K562 (cell line): ENCODE results near the gene UMODL1. TPM values are rescaled to one million over a fixed set of nuclear protein-coding genes. Genes with fewer than 3 reads are reported as not detected.

Source experiments
- ATAC-seq: fragments of 200-7000 bp; cut with Tn5 transposase; 3 replicates; pipeline ENCODE4 v1.9.1; 2020; ENCODE audit warnings: moderate library complexity
- BruUV-seq: library from RNA; stranded (reverse); fragments of 400-500 nt; replicated peaks from 2 replicates; lab custom pipeline; 2021; lab: Mats Ljungman, UMichigan
- CTCF ChIA-PET: fragments of 300-600 bp; formaldehyde crosslinking; extraction: SDS; loops from one replicate; lab custom pipeline; 2021; ENCODE audit warnings: low intra/inter-chr PET ratio; lab: Yijun Ruan, JAX
- POLR2A ChIA-PET: fragments of 300-600, 350-650 bp; sonication (Branson Sonifier 250); formaldehyde crosslinking; extraction: SDS; loops from one replicate; lab custom pipeline; 2021; ENCODE audit warnings: antibody characterized with exemption, inconsistent platforms; lab: Yijun Ruan, JAX
- DNase-seq, 4 experiments: peaks; one replicate each; pipeline versions ENCODE4 v3.0.0 to v3.0.0-alpha.2; 2011 to 2018; ENCODE audit warnings: low spot score in 3 of 4, mixed read lengths in 3 of 4; ENCODE audit errors: extremely low read depth in 1 of 4
- FAIRE-seq: peaks from 2 replicates; lab custom pipeline; 2011; peaks lifted over from hg19 to GRCh38; lab: Jason Lieb, UNC
- H2AFZ ChIP-seq: 2 replicates; pipeline ENCODE4 v1.6.0; 2011; ENCODE audit warnings: low read depth, low read length, control low read depth, inconsistent platforms
- H3K27ac ChIP-seq: fragments of 200-600 bp; 3 replicates; pipeline ENCODE4 v1.8.0; 2011; ENCODE audit warnings: low read depth, mild to moderate bottlenecking, control low read depth, inconsistent platforms, low read length, moderate library complexity, mixed read lengths; ENCODE audit errors: extremely low read depth
- H3K27me3 ChIP-seq, 2 experiments: fragments of 300-600 bp in 1 of 2; 2 replicates in 1 of 2; 3 replicates in 1 of 2; pipeline versions ENCODE4 v1.6.0 to v1.8.0; 2011; ENCODE audit warnings: inconsistent platforms in 2 of 2, low read length in 2 of 2, mild to moderate bottlenecking in 1 of 2, mixed read lengths in 1 of 2, moderate library complexity in 1 of 2; ENCODE audit not compliant: control insufficient read depth in 2 of 2, insufficient read depth in 2 of 2
- H3K36me3 ChIP-seq: fragments of 300-600 bp; 3 replicates; pipeline ENCODE4 v1.8.0; 2011; ENCODE audit warnings: mild to moderate bottlenecking, low read length, inconsistent platforms; ENCODE audit not compliant: control insufficient read depth, insufficient read depth
- H3K4me1 ChIP-seq, 2 experiments: fragments of 200-600 bp in 1 of 2; replicated peaks in 1 of 2; 2 replicates in 1 of 2; 3 replicates in 1 of 2; pipeline versions ENCODE4 v1.5.1 to v1.8.0; 2011; ENCODE audit warnings: inconsistent platforms in 2 of 2, low read length in 2 of 2, mild to moderate bottlenecking in 1 of 2, mixed read lengths in 1 of 2, moderate library complexity in 1 of 2; ENCODE audit not compliant: control insufficient read depth in 2 of 2, insufficient read depth in 2 of 2
- H3K4me2 ChIP-seq: 2 replicates; pipeline ENCODE4 v1.6.1; 2011; ENCODE audit warnings: low read length, control low read depth, inconsistent platforms, mixed read lengths; ENCODE audit not compliant: insufficient read depth
- H3K4me3 ChIP-seq: fragments of 200-600 bp; sonication (generic), shearing (Covaris generic); 2 replicates; pipeline ENCODE4 v1.5.1; 2016; ENCODE audit warnings: control low read depth, inconsistent platforms
- H3K79me2 ChIP-seq: fragments of 200-600 bp; 3 replicates; pipeline ENCODE4 v1.8.0; 2011; ENCODE audit warnings: low read length, inconsistent platforms; ENCODE audit not compliant: control insufficient read depth, insufficient read depth
- H3K9ac ChIP-seq, 2 experiments: 2 replicates each; pipeline versions ENCODE4 v1.6.0 to v1.6.1; 2011; ENCODE audit warnings: low read depth in 2 of 2, low read length in 2 of 2, control low read depth in 1 of 2, inconsistent platforms in 1 of 2, mild to moderate bottlenecking in 1 of 2, mixed read lengths in 1 of 2; ENCODE audit not compliant: insufficient read depth in 1 of 2
- H3K9me1 ChIP-seq: one replicate; pipeline ENCODE4 v1.6.0; 2011; ENCODE audit warnings: inconsistent platforms, mild to moderate bottlenecking, low read length, moderate library complexity; ENCODE audit not compliant: control insufficient read depth, insufficient read depth
- H3K9me3 ChIP-seq: replicated peaks from 2 replicates; pipeline ENCODE4 v1.5.1; 2011; ENCODE audit warnings: low read depth, low read length, inconsistent platforms; ENCODE audit not compliant: control insufficient read depth, insufficient read depth
- H4K20me1 ChIP-seq: replicated peaks from 2 replicates; pipeline ENCODE4 v1.6.1; 2011; ENCODE audit warnings: low read length, inconsistent platforms, mixed read lengths; ENCODE audit not compliant: control insufficient read depth, insufficient read depth
- CXXC5 ChIP-seq: fragments of 250-450 bp; sonication (Bioruptor Pico); IDR thresholded peaks from 2 replicates; pipeline ENCODE4 v1.8.0; 2022; ENCODE audit warnings: inconsistent platforms, mild to moderate bottlenecking, moderate library complexity
- FOXJ3 ChIP-seq: sonication (generic); formaldehyde crosslinking; IDR thresholded peaks from 2 replicates; pipeline ENCODE4 v1.4.0; 2020; ENCODE audit warnings: mild to moderate bottlenecking, missing genetic modification reagents
- NFYB ChIP-seq: IDR thresholded peaks from 2 replicates; pipeline ENCODE4 v1.6.1; 2011; ENCODE audit warnings: mild to moderate bottlenecking, moderate library complexity; ENCODE audit not compliant: insufficient read length; ENCODE audit errors: extremely low read depth
- RBM25 ChIP-seq: fragments of 200-400 bp; formaldehyde crosslinking; IDR thresholded peaks from 2 replicates; pipeline ENCODE4 v1.6.1; 2018; ENCODE audit warnings: low read length, low read depth, moderate library complexity; ENCODE audit not compliant: severe bottlenecking
- SPI1 ChIP-seq: IDR thresholded peaks from 2 replicates; pipeline ENCODE4 v1.6.1; 2011; ENCODE audit warnings: low read depth, low read length, control low read depth, borderline replicate concordance
- ZEB2 ChIP-seq: fragments of 450-650 bp; IDR thresholded peaks from 2 replicates; pipeline ENCODE4 v1.6.1; 2016
- WGBS: fragments of 100-300 bp; shearing (Covaris generic); methylation state at CpG from one replicate; pipeline ENCODE4 v1.1.6; 2016; ENCODE audit warnings: low coverage, mixed read lengths; ENCODE audit not compliant: insufficient coverage; ENCODE audit errors: missing lambda C conversion rate; 5-methylcytosine and 5-hydroxymethylcytosine counted together
- in situ Hi-C: fragments of 300-500 bp; cut with MboI; formaldehyde crosslinking; loops from 4 replicates; pipeline ENCODE4 v1.15.0; 2018; ENCODE audit warnings: inconsistent platforms, mixed read lengths
- intact Hi-C: fragments of 100-400 bp; cut with micrococcal nuclease; formaldehyde crosslinking; loops from 2 replicates; pipeline ENCODE4 v1.14.2; 2022
- polyA plus RNA-seq, 8 experiments: library from polyadenylated mRNA; depleted of rRNA in 4 of 8; stranded (reverse) in 5 of 8; unstranded in 3 of 8; fragments of >200 nt; fragmentation: Nextera tagmentation in 2 of 8; fragmentation: Illumina TruSeq in 1 of 8; extraction: Ambion mirVana in 2 of 8; extraction: Trizol in 1 of 8; gene quantifications; 2 replicates each; pipeline versions ENCODE4 v1.2.1 to v1.2.3, GENCODE V29; 2011 to 2014; ENCODE audit warnings: inconsistent platforms in 1 of 8, missing spikeins in 1 of 8
- total RNA-seq, 7 experiments: library from RNA; depleted of rRNA in 6 of 7; stranded (reverse); fragments of >200 nt in 6 of 7; fragmentation: Illumina TruSeq in 2 of 7; extraction: Trizol in 2 of 7; gene quantifications; 2 replicates each; pipeline versions ENCODE4 v1.2.1 to v1.2.3, GENCODE V29; 2011 to 2021; ENCODE audit warnings: low replicate concordance in 1 of 7

Gene UMODL1
- total and polyA plus RNA-seq, 9 of the 15 experiments (the other 6 are each of a cell fraction or from before 2014, with no cell fraction given) = not detected

DNA sequence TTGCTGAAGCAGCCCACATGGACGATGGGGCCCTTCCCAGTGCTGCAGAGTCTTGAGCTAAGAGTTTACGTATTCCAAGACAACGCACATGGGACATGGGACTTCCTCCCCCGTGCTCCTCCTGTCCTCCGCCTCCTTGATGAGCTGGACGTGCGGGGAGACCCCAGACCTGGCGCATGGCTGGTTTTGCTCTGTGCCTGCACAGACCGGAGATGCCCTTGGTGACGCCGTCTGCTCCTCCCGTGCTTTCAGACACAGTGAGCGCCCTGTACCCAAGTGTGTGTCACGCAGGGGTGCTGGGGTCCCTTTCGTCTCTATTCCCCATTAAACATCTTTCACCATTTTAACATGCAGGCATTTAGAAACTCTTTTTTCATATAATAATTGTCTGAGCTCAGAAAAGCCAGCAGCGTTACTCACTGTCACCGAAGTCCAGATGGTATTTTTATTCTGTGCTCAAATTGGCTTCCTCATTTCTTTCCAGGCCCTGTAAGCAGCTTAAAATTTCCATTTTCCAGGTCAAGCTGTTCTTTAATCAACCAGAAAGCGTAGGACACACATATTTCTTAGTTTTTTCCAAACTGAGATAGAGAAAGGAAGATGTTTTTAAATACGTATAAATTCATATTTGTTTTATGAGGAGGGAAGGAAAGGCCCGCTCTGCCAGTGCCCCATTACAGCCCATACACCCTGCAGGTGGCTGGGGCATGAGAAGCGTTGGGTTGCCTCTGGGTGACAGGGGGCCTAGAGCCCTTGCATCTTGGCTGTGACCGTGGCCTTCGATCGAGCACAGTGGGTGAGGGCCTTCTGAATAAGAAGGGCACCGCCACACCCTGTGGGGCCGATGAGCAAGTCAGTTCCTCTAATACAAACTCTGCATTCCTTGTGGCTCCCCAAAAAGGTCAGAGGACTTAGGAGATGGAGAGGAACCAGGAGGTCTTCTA lies 43.0 kb upstream of the UMODL1 start:
- H2AFZ ChIP-seq = 0 out of 2 replicates have a peak overlapping the region, but pooled peaks have one; percentile 16
- no peak overlapping the region for H3K4me2 ChIP-seq
- no peaks in the 10 kb centered on the region for H3K79me2 ChIP-seq
- H3K9me1 ChIP-seq = no peaks in the 10 kb centered on the region
- no peak for TF ChIP-seq NFYB
- TF ChIP-seq SPI1 = peak; percentile 59
- TF ChIP-seq CXXC5 (CRISPR knock-in tag) = no peak
- no peak for TF ChIP-seq FOXJ3 (CRISPR knock-in tag)
- TF ChIP-seq ZEB2 = no peak
- no peak for TF ChIP-seq RBM25
- no peaks in the 10 kb centered on the region for H3K36me3 ChIP-seq
- no peak overlapping the region for H3K27ac ChIP-seq
- BruUV-seq = no TSS peak
- peaks cover 0 to 3% of the 10 kb centered on the region in 2 experiments; a peak in 1 of 5 replicates for H3K4me1 ChIP-seq
- H3K4me3 ChIP-seq = no peak overlapping the region
- H3K9me3 ChIP-seq = no peaks in the 10 kb centered on the region
- in situ Hi-C loops (no loop called here), intact Hi-C loops (loop anchor here (10.0 kb wide), 1 partner anchor 57 kb away; no protein-coding TSS in a partner anchor)
- H3K9ac ChIP-seq = no peak overlapping the region
- peaks cover 67 to 77% of the 10 kb centered on the region in 2 experiments for H3K27me3 ChIP-seq
- 25% methylated on average over 26 of the region's 26 CpGs for WGBS
- ChIA-PET POLR2A (interaction anchor here (0.6 to 1.1 kb wide), 2 partner anchors 12 to 191 kb away, joined by 3 to 4 read pairs; no protein-coding TSS in a partner anchor), CTCF (no interaction called here)
- DNase-seq (no peak), ATAC-seq (peak; percentile 28; the same call in 2 of the 3 replicates), FAIRE-seq (peak; percentile 37)
- peaks cover 13% of the 10 kb centered on the region; the same call in 1 of the 2 replicates for H4K20me1 ChIP-seq
